SK-N-SH (cell line): ENCODE data around the gene CA4.

Experiments used
- ELF1 ChIP-seq: IDR thresholded peaks from 2 replicates; pipeline ENCODE4 v1.4.0; 2012
- YY1 ChIP-seq: IDR thresholded peaks from 2 replicates; pipeline ENCODE4 v1.4.0; 2012; ENCODE audit warnings: low read depth, mild to moderate bottlenecking
- TF ChIP-seq, protein P1 (sequence below): IDR thresholded peaks from 2 replicates; pipeline ENCODE4 v1.4.0; 2012; ENCODE audit warnings: low read depth, borderline replicate concordance
- TF ChIP-seq, protein P2 (sequence below): fragments of 200-600 bp; sonication (generic); IDR thresholded peaks from 2 replicates; pipeline ENCODE4 v1.6.1; 2017; ENCODE audit warnings: antibody characterized with exemption, mild to moderate bottlenecking, moderate library complexity

DNA sequence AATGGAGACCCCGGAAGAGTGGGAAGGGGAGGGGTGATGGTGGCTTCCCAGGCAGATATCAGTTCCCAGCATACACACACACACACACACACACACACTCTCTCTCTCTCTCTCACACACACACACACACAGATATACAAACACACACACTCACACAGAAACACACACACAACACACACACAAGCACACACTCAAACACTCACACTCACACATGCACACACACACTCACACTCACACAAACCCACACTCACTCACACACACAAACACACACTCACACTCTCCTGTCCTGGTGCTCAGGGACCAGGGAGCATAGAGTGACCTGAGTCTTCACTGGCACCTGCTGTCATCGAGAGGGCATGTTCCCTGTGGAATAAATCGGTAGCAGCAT is 5.6 kb downstream of the CA4 start:
- TF ChIP-seq YY1 (no peak), ELF1 (no peak)
- TF ChIP-seq, protein P1, sequence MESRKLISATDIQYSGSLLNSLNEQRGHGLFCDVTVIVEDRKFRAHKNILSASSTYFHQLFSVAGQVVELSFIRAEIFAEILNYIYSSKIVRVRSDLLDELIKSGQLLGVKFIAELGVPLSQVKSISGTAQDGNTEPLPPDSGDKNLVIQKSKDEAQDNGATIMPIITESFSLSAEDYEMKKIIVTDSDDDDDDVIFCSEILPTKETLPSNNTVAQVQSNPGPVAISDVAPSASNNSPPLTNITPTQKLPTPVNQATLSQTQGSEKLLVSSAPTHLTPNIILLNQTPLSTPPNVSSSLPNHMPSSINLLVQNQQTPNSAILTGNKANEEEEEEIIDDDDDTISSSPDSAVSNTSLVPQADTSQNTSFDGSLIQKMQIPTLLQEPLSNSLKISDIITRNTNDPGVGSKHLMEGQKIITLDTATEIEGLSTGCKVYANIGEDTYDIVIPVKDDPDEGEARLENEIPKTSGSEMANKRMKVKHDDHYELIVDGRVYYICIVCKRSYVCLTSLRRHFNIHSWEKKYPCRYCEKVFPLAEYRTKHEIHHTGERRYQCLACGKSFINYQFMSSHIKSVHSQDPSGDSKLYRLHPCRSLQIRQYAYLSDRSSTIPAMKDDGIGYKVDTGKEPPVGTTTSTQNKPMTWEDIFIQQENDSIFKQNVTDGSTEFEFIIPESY: no peak
- TF ChIP-seq, protein P2, sequence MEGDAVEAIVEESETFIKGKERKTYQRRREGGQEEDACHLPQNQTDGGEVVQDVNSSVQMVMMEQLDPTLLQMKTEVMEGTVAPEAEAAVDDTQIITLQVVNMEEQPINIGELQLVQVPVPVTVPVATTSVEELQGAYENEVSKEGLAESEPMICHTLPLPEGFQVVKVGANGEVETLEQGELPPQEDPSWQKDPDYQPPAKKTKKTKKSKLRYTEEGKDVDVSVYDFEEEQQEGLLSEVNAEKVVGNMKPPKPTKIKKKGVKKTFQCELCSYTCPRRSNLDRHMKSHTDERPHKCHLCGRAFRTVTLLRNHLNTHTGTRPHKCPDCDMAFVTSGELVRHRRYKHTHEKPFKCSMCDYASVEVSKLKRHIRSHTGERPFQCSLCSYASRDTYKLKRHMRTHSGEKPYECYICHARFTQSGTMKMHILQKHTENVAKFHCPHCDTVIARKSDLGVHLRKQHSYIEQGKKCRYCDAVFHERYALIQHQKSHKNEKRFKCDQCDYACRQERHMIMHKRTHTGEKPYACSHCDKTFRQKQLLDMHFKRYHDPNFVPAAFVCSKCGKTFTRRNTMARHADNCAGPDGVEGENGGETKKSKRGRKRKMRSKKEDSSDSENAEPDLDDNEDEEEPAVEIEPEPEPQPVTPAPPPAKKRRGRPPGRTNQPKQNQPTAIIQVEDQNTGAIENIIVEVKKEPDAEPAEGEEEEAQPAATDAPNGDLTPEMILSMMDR: no peak
